GM18951 (cell line): ENCODE data around the gene MEA1.

Experiments
- POLR2A ChIP-seq: IDR thresholded peaks from 4 replicates; pipeline ENCODE4 v1.6.1; 2011; ENCODE audit warnings: mild to moderate bottlenecking; ENCODE audit not compliant: insufficient read length, insufficient read depth; ENCODE audit errors: extremely low read depth
- in situ Hi-C: fragments of 300-500 bp; cut with MboI; formaldehyde crosslinking; loops from one replicate; pipeline ENCODE4 v1.12.0; 2022; ENCODE audit warnings: low sequenced_read_pairs, mixed read lengths, inconsistent platforms; ENCODE audit not compliant: unreplicated experiment

Gene MEA1

DNA sequence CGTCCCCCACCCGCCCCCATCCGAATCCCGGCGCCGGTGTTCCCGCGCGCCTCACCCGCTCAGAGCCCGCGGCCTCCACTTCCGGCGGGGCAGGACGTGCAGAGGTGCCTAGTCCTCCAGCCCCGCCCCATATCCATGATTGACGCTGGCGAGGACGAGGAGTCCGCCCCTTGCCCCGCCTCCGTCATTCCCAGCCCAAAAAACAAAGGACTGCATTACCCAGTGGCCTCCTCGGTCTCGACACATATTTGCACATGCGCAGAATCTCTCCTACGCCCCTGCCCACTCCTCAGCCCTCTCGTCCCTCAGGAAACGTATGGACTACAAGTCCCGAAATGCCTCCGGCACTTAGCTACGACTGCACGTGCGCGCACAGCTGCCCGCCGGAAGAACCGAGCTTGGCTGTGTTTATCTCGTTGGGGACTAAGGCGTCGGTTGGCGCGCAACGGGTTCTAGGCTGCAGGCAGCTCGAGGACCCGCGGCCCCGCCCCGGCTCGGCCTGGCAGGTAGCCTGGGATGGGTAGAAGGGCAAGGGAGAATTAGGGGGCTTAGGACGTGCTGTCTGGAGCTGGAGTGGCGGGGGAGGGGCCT is at the start of gene MEA1, which contains the start of gene KLHDC3:
MEA1 (minus strand) TSS at position 104 of the 591 bp plus-strand sequence. CDS start 133 bp downstream, outside the sequence.
KLHDC3 (plus strand) TSS at position 407 of the 591 bp plus-strand sequence. CDS start 2,944 bp downstream, outside the sequence.
- in situ Hi-C loops, result no loop called here

DNA sequence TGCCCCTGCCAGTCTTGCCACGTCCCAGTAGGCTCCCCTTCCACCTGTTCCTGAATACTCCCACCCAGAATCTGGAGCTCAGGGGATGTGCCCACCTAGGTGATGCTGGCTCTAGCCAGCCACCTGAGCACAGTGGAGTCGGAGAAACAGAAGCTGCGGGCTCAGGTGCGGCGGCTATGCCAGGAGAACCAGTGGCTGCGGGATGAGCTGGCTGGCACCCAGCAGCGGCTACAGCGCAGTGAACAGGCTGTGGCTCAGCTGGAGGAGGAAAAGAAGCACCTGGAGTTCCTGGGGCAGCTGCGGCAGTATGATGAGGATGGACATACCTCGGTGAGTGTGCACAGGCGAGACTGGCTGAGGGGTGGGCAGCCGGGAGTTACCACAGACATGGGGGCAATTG is 49.1 kb upstream of the MEA1 start:
- in situ Hi-C loops, result no loop called here
- TF ChIP-seq POLR2A, result no peak

More for the DNA sequence above, at the start of gene MEA1, which contains the start of gene KLHDC3:
- peak; percentile 79 for TF ChIP-seq POLR2A

DNA sequence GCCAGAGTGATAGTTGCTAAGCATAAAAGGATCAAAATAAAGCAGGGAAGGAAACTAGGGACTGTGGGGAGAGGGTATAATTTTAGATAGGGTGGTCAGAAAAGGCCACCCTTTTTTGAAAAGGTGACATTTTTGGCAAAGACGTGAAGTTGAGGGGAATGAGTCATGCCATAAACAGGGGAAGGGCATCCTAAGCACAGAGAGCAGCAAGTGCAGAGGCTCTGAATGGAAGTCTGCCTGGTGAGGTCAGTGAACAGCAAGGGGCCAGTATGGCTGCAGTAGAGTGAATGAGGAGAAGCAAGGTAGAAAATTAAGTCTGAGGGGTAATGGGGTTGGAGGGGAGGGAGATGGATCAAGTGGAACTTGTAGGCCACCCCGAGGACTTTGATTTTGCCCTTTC is 48.1 kb upstream of the MEA1 start:
- TF ChIP-seq POLR2A, result no peak
- in situ Hi-C loops, result no loop called here

DNA sequence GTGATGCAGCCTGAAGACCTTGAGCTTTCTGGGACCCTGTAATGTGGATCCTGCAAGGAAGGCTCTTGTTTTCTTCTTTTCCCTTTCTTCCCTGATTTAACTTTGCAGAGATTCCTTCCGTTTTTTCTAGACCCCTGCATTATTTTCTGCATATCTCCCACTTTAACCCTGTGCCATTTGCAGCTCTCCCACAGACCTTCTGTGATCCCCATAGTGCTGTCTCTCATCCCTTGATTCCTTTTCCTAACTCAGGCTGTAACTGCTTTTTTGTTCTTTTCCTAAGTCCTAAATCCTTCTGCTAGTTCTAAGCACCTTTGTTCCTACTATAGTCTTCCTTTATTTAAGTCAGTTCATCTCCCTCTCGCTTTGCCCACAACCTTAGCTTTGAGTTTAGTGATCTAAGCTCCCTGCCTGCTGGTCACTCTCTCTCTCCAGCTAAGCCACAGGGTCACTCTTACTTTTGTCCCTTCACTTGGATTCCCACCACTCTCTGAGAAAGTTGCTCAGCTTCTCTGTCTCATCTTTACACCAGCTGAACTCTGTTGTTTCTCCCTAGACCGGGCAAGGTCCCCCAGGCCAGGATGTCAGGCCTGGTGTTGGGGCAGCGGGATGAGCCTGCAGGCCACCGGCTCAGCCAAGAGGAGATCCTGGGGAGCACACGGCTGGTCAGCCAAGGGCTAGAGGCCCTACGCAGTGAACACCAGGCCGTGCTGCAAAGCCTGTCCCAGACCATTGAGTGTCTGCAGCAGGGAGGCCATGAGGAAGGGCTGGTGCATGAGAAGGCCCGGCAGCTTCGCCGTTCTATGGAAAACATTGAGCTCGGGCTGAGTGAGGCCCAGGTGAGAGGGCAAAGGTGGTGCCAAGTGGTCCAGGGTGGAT is 47.2 kb upstream of the MEA1 start:
- in situ Hi-C loops, result no loop called here

DNA sequence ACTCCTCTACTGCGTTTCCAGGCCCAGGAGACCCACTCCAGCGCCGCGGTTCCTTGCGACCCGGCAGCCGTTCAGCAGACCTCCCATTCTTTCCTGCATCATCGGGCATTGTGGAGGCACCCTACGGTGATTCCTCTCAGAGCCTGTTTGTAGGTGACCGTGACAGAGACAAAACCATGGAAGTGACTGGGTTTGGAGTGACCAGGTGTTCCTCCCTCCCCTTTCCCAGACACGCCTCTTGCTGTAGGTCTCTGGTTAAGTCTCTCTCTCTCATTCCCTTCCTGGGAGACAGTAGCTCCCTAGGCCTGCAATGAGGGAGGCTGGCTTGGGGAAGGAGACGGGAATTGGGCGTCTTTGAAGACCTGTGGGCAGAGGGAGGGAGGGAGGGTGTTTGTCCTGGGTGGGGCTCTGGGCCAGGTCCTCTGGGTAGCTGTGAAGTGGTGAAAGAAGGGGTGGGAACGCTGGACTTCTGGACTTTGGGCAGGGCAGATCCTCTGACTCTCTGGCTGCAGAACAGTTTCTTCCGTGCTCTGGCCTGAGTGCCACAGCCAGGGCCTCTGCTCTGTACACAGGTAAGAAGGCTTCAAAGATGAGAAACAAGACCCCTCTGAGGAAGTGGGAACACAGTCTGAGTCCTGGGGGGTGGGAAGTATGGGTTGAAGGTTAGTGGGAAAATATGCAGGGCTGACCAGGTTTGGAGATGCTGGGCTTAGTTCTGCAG is 46.4 kb upstream of the MEA1 start:
- in situ Hi-C loops, result no loop called here
- no peak for TF ChIP-seq POLR2A

More for the DNA sequence above, 47.2 kb upstream of the MEA1 start:
- no peak for TF ChIP-seq POLR2A

DNA sequence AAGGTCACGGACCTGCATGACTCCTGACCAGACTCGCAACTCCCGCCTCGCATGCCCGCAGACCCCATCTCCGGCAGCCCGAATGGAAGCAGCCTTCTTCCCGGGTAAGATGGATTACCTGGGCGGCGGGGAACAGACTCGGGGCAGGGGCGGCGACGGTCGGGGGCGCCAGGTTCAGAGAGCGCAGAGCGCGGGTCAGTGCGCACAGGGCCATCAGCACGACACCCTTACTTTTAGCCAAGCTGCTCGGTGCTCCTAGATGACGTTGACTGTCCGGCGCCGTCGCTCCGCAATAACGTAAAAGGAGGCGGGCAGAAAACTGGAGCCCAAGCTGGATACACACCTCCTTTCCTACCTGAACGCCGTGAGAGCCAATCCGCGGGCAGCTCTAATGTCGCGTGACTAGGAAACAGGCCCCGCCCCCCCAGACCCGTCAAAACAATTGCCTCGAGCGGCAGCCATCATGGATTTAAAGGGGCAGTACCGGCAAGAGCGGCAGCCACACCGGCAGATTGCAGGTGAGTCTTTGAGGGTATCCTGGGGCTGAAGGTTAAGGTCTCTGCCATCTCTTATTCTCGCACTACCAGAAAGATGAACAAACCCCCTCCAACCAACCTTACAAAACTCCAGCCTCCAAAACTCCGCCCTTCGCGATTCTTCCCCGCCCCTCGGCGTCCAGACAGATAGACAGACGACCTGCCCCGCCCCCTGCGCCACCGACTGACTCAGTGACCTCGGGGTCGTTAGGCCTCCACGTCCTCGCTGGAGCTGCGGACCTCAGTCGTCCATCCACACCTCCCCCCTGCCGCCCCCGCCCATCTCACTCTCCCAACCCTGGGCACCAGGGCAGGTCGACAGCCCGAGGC is 45.7 kb upstream of the MEA1 start, which contains the start of the genes KLC4 and MRPL2:
KLC4 (plus strand) TSS at position 464 of the 866 bp plus-strand sequence. CDS start 1,705 bp downstream, outside the sequence.
MRPL2 (minus strand) TSS at position 267 of the 866 bp plus-strand sequence; CDS start at position 214, 53 bp downstream.
- in situ Hi-C loops, result no loop called here

DNA sequence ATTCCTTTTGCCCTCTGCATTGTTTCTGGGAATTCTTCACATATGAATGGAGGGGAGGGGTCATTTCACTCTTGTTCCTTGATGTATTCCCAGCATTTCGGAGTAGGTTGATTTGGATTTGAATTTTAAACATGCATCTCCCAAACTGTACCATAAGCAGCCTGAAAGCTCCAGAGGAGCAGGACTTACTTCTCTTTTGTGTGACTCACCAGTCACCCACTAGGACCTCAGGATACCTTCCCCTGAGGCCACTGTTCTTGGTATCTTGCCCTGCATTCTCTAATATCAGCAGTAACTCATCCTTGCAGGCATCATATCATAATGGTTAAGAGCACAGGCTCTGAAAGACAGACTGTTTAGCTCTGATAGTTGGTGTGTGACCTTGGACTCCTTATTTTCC is 44.8 kb upstream of the MEA1 start:
- in situ Hi-C loops, result no loop called here
- TF ChIP-seq POLR2A, result no peak

More for the DNA sequence above, 45.7 kb upstream of the MEA1 start, which contains the start of the genes KLC4 and MRPL2:
- TF ChIP-seq POLR2A, result peak; percentile 92

DNA sequence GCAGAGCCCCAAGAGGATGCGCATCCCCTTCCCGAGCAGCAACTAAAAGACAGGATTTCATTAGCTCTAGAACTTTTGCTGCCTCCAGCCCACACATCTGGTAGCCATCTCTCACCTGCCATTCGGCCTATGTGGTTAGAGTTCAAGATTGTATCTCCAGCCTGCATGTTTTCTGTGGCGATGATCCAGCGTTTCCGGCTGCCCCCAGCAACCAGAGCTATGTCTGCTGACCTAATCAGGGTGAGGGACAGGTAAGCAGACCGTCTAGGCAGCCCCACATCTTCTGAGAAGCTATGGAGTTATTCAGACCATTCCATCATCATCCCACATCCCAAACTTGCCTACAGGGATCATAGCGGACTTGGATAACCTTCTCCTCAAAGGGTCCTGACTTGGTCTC is 42.2 kb upstream of the MEA1 start:
- in situ Hi-C loops, result no loop called here

DNA sequence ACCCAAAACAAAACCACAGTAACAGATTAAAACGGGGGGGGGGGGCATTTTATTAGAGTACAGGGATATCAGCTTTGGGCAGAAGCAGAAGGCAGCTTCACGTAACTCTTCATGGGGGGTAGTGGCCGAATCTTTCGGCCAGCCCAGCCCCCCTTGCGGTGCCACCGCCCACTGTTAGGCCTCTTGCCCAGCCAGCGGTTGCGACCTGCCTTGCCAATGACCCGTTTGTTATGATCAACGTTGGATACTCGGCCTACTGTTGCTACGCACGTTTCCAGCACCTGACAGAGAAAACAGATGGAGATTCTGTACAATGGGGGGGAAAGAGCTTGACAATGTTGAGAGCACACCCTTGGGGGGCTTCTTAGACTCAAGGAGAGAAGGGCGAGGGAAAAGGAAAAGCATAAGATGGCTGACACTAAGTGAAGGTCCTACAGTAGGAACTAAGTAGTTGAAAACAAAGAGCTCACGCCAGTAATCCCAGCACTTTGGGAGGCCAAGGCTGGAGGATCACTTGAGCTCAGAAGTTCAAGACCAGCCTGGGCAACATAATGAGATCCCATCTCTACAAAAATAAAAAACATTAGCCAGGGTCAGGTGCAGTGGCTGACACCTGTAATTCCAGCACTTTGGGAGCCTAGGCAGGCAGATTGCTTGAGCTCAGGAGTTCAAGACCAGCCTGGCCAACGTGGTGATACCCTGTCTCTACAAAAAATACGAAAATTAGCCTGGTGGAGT is 40.6 kb upstream of the MEA1 start:
- in situ Hi-C loops, result no loop called here
- TF ChIP-seq POLR2A, result no peak

More for the DNA sequence above, 42.2 kb upstream of the MEA1 start:
- no peak for TF ChIP-seq POLR2A

DNA sequence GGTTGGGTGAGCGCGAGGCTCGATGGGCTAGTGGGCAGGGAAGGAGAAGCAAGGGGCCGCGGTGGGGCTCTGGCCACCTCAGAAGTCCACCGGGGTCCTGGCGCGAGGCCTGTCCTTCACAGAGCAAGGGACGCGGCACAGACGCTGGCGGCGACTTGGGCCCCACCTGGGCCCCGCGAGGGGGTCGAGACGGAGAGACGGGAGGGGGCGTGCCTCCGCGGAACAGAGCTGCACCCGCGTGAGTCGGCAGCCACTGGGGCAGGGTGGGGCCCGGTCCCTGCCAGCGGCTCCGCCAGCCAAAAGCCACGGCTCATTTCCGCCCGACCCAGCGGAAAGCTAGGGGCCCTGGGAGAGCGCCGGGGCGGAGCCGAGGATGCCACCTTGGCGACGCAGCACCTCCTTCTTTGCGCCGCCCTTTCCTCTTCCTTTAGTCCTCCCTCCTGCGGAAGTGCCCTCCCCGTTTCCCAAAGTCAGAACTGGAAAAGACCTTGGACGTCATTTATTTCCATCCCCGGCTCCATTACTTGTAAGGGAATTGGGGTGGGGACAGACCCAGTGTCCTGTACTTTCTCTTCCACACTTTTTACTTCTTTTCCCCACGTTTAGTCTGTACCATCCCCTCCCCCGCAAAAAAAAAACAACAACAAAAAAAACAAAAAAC is 39.9 kb upstream of the MEA1 start, which contains the start of gene CUL7:
CUL7 (minus strand) TSS at position 307 of the 661 bp plus-strand sequence. CDS start 1,063 bp downstream, outside the sequence.
- in situ Hi-C loops, result no loop called here
- peak; percentile 96 for TF ChIP-seq POLR2A
